Measurements from ENCODE around the gene TERB1.

The TERB1 gene

DNA sequence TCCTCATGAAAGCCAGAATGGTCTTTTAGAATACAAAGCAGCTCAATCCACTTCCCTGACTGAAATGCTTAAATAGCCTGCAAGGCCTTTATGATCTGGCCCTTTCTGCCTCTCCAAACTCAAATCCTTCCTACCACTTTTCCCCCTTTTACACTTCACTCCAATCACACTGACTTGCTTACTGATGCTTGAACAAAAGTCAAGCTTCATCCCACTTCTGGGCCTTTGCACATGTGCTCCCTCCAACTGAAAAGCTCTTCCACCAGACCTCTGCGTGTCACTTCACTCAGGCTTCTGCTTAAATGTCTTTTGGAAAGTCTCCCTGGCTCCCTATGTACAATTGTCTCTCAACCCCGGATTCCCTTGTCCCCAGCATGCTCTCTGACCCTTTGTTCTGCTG lies 13.3 kb upstream of the TERB1 start:
- Histone ChIP-seq H3F3A (ENCODE audit: low read depth) (no peaks in the 10 kb centered on the region), H3K79me2 (ENCODE audit: insufficient read depth, low read length) (no peaks in the 10 kb centered on the region), H2AFZ (ENCODE audit: low read length) (no peak overlapping the region), H3K4me3 (ENCODE audit: low read length, poor library complexity, severe bottlenecking) (no peak overlapping the region), H4K20me1 (ENCODE audit: insufficient read depth, low read length, poor library complexity, severe bottlenecking) (peaks cover 3% of the 10 kb centered on the region), H3K9me3 (ENCODE audit: insufficient read depth, low read depth, low read length) (no peaks in the 10 kb centered on the region), H3K9me2 (replicated peaks; ENCODE audit: low read depth, low read length) (no peaks in the 10 kb centered on the region), H3K9ac (ENCODE audit: low read depth, low read length, poor library complexity, severe bottlenecking) (no peak overlapping the region), H3K4me2 (ENCODE audit: low read depth, low read length, poor library complexity, severe bottlenecking) (no peak overlapping the region), H3K27me3 (ENCODE audit: insufficient read depth, low read length, poor library complexity, severe bottlenecking) (no peaks in the 10 kb centered on the region), H3K4me1 (ENCODE audit: insufficient read depth, low read length, poor library complexity, severe bottlenecking) (no peaks in the 10 kb centered on the region), H3K36me3 (ENCODE audit: insufficient read depth, low read length) (peaks cover 73% of the 10 kb centered on the region; the same call in 1 of the 2 replicates)
- TF ChIP-seq EZH2phosphoT487 (IDR thresholded peaks at IDR 0.05; ENCODE audit: borderline replicate concordance) = no peak
- TF ChIP-seq, protein P1, sequence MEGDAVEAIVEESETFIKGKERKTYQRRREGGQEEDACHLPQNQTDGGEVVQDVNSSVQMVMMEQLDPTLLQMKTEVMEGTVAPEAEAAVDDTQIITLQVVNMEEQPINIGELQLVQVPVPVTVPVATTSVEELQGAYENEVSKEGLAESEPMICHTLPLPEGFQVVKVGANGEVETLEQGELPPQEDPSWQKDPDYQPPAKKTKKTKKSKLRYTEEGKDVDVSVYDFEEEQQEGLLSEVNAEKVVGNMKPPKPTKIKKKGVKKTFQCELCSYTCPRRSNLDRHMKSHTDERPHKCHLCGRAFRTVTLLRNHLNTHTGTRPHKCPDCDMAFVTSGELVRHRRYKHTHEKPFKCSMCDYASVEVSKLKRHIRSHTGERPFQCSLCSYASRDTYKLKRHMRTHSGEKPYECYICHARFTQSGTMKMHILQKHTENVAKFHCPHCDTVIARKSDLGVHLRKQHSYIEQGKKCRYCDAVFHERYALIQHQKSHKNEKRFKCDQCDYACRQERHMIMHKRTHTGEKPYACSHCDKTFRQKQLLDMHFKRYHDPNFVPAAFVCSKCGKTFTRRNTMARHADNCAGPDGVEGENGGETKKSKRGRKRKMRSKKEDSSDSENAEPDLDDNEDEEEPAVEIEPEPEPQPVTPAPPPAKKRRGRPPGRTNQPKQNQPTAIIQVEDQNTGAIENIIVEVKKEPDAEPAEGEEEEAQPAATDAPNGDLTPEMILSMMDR (conservative IDR thresholded peaks at IDR 0.05; ENCODE audit: low read length) = no peak

DNA sequence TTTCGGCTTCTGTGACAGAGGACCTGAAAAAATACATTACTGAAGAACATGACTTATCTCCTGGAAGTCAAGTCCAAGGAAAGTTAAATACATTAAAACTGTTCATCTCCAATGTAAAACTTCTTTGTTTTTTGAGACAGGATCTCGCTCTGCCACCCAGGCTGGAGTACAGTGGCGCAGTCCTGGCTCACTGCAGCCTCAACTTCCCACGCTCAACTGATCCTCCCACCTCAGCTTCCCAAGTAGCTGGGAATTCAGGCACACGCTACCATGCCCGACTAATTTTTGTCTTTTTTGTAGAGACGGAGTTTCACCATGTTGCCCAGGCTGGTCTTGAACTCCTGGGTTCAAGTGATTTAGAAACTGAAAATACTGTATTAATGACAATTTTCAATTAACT lies 9.7 kb upstream of the TERB1 start:
- Histone ChIP-seq H3K36me3 (ENCODE audit: insufficient read depth, low read length) (peaks cover 64% of the 10 kb centered on the region), H2AFZ (ENCODE audit: low read length) (no peak overlapping the region), H3F3A (ENCODE audit: low read depth) (no peaks in the 10 kb centered on the region), H4K20me1 (ENCODE audit: insufficient read depth, low read length, poor library complexity, severe bottlenecking) (no peaks in the 10 kb centered on the region), H3K9me3 (ENCODE audit: insufficient read depth, low read depth, low read length) (no peaks in the 10 kb centered on the region), H3K4me2 (ENCODE audit: low read depth, low read length, poor library complexity, severe bottlenecking) (no peak overlapping the region), H3K4me1 (ENCODE audit: insufficient read depth, low read length, poor library complexity, severe bottlenecking) (no peaks in the 10 kb centered on the region), H3K27me3 (ENCODE audit: insufficient read depth, low read length, poor library complexity, severe bottlenecking) (no peaks in the 10 kb centered on the region), H3K9me2 (replicated peaks; ENCODE audit: low read depth, low read length) (no peaks in the 10 kb centered on the region), H3K9ac (ENCODE audit: low read depth, low read length, poor library complexity, severe bottlenecking) (no peak overlapping the region), H3K79me2 (ENCODE audit: insufficient read depth, low read length) (no peaks in the 10 kb centered on the region), H3K4me3 (ENCODE audit: low read length, poor library complexity, severe bottlenecking) (no peak overlapping the region)
- TF ChIP-seq, protein P1 (conservative IDR thresholded peaks at IDR 0.05; ENCODE audit: low read length) = no peak
- no peak for TF ChIP-seq EZH2phosphoT487 (IDR thresholded peaks at IDR 0.05; ENCODE audit: borderline replicate concordance)

DNA sequence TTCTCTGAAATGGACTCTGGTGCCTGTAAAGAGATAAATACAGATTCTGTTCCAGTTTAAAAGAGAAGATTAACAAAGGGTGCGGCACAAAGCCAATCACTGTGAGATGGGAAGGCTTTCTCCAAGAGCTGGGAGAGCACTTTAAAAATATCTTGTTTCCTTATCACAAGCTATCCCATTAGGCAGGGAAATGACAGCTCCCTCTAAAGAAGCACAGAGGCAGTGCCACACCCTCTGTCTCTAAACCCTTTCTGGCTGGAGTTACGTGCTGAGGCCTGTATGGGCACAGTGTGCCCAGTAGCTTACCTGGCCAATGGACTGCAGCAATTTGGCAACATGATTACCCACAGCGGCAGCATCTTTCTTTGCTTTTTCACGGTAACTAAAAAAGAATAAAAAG lies 9.0 kb upstream of the TERB1 start:
- no peaks in the 10 kb centered on the region for H3K79me2 ChIP-seq (ENCODE audit: insufficient read depth, low read length)
- H3K9me2 ChIP-seq (replicated peaks; ENCODE audit: low read depth, low read length) = no peaks in the 10 kb centered on the region
- H3K9ac ChIP-seq (ENCODE audit: low read depth, low read length, poor library complexity, severe bottlenecking) = no peak overlapping the region
- H3K36me3 ChIP-seq (ENCODE audit: insufficient read depth, low read length) = peaks cover 65% of the 10 kb centered on the region
- H3K4me2 ChIP-seq (ENCODE audit: low read depth, low read length, poor library complexity, severe bottlenecking) = no peak overlapping the region
- no peak overlapping the region for H3K4me3 ChIP-seq (ENCODE audit: low read length, poor library complexity, severe bottlenecking)
- H3K27me3 ChIP-seq (ENCODE audit: insufficient read depth, low read length, poor library complexity, severe bottlenecking) = no peaks in the 10 kb centered on the region
- no peak for TF ChIP-seq EZH2phosphoT487 (IDR thresholded peaks at IDR 0.05; ENCODE audit: borderline replicate concordance)
- TF ChIP-seq, protein P1 (conservative IDR thresholded peaks at IDR 0.05; ENCODE audit: low read length) = no peak
- H2AFZ ChIP-seq (ENCODE audit: low read length) = no peak overlapping the region
- H3K4me1 ChIP-seq (ENCODE audit: insufficient read depth, low read length, poor library complexity, severe bottlenecking) = no peaks in the 10 kb centered on the region
- no peaks in the 10 kb centered on the region for H3K9me3 ChIP-seq (ENCODE audit: insufficient read depth, low read depth, low read length)
- H3F3A ChIP-seq (ENCODE audit: low read depth) = no peaks in the 10 kb centered on the region
- no peaks in the 10 kb centered on the region for H4K20me1 ChIP-seq (ENCODE audit: insufficient read depth, low read length, poor library complexity, severe bottlenecking)

Data from Loucy (cell line).